ENCODE data around the gene FLVCR2.

- TF ChIP-seq POLR2A (IDR thresholded peaks at IDR 0.05) (no peak), CTCF (IDR thresholded peaks at IDR 0.05) (no peak), POLR2AphosphoS5 (IDR thresholded peaks at IDR 0.05) (no peak)
Measured at GRCh38 chr14:75667099-75667765, 88.8 kb downstream of the FLVCR2 start.
